HepG2 (cell line): ENCODE measurements around the gene STK11. TPM values are rescaled to one million over a fixed set of nuclear protein-coding genes. Genes with fewer than 3 reads are reported as not detected.
A peak's percentile ranks its signal among the peaks of the same experiment; 100 is the strongest.

Experiments used
- ARNTL ChIP-seq: sonication (generic); formaldehyde crosslinking; IDR thresholded peaks from 2 replicates; pipeline ENCODE4 v1.4.0; 2020; ENCODE audit warnings: mild to moderate bottlenecking, missing genetic modification reagents
- FOXA1 ChIP-seq, 2 experiments: fragments of 450-650 bp in 1 of 2; sonication (generic) in 1 of 2; formaldehyde crosslinking in 1 of 2; IDR thresholded peaks; 2 replicates each; pipeline versions ENCODE4 v1.4.0 to v1.6.1; 2016 to 2020; ENCODE audit warnings: missing genetic modification reagents in 1 of 2
- FOXO1 ChIP-seq: sonication (generic); formaldehyde crosslinking; IDR thresholded peaks from 2 replicates; pipeline ENCODE4 v1.4.0; 2020; ENCODE audit warnings: missing genetic modification reagents
- IKZF5 ChIP-seq: IDR thresholded peaks from 2 replicates; pipeline ENCODE4 v1.6.1; 2018; ENCODE audit warnings: missing genetic modification reagents, mild to moderate bottlenecking, missing compliant biosample characterization
- KDM3A ChIP-seq: IDR thresholded peaks from 2 replicates; pipeline ENCODE4 v1.6.1; 2018; ENCODE audit warnings: low read depth, missing compliant biosample characterization
- KLF16 ChIP-seq, 2 experiments: sonication (generic) in 1 of 2; formaldehyde crosslinking in 1 of 2; IDR thresholded peaks; 2 replicates each; pipeline versions ENCODE4 v1.6.1 to v1.8.0; 2016 to 2023; ENCODE audit warnings: missing genetic modification reagents in 2 of 2, missing compliant biosample characterization in 1 of 2
- MZF1 ChIP-seq: sonication (generic); formaldehyde crosslinking; IDR thresholded peaks from 2 replicates; pipeline ENCODE4 v1.8.1; 2023; ENCODE audit warnings: mild to moderate bottlenecking, missing genetic modification reagents, borderline replicate concordance
- NPAS2 ChIP-seq: sonication (generic); formaldehyde crosslinking; IDR thresholded peaks from 2 replicates; pipeline ENCODE4 v1.8.0; 2022; ENCODE audit warnings: mild to moderate bottlenecking, missing genetic modification reagents, borderline replicate concordance
- PATZ1 ChIP-seq: sonication (generic); formaldehyde crosslinking; IDR thresholded peaks from 2 replicates; pipeline ENCODE4 v1.4.0; 2020; ENCODE audit warnings: missing genetic modification reagents
- RBM39 ChIP-seq: fragments of 200-400 bp; formaldehyde crosslinking; IDR thresholded peaks from one replicate; pipeline ENCODE4 v1.6.1; 2018; ENCODE audit warnings: antibody characterized with exemption, mild to moderate bottlenecking, low read depth, low read length; ENCODE audit not compliant: poor library complexity, severe bottlenecking
- STAT5B ChIP-seq: sonication (generic); formaldehyde crosslinking; IDR thresholded peaks from 2 replicates; pipeline ENCODE4 v1.4.0; 2020; ENCODE audit warnings: missing genetic modification reagents
- TBX2 ChIP-seq: sonication (generic); formaldehyde crosslinking; IDR thresholded peaks from 2 replicates; pipeline ENCODE4 v1.5.0; 2020; ENCODE audit warnings: missing genetic modification reagents, mild to moderate bottlenecking, borderline replicate concordance
- TEAD3 ChIP-seq: optimal IDR thresholded peaks from 2 replicates; pipeline ENCODE3; 2016; ENCODE audit warnings: borderline replicate concordance
- YEATS2 ChIP-seq: sonication (generic); formaldehyde crosslinking; IDR thresholded peaks from 2 replicates; pipeline ENCODE4 v1.4.0; 2020; ENCODE audit warnings: missing genetic modification reagents, borderline replicate concordance
- ZBTB39 ChIP-seq: sonication (generic); formaldehyde crosslinking; IDR thresholded peaks from 2 replicates; pipeline ENCODE4 v1.5.0; 2020; ENCODE audit warnings: missing genetic modification reagents
- ZFP1 ChIP-seq: IDR thresholded peaks from 2 replicates; pipeline ENCODE4 v1.6.1; 2016
- ZFP91 ChIP-seq: sonication (generic); formaldehyde crosslinking; IDR thresholded peaks from 2 replicates; pipeline ENCODE4 v1.9.0; 2022; ENCODE audit warnings: missing genetic modification reagents, mild to moderate bottlenecking, borderline replicate concordance
- ZNF180 ChIP-seq: sonication (generic); formaldehyde crosslinking; IDR thresholded peaks from 2 replicates; pipeline ENCODE4 v1.4.0; 2020; ENCODE audit warnings: low read depth, missing genetic modification reagents, borderline replicate concordance
- ZNF224 ChIP-seq: sonication (generic); formaldehyde crosslinking; IDR thresholded peaks from 2 replicates; pipeline ENCODE4 v1.5.0; 2020; ENCODE audit warnings: mild to moderate bottlenecking, missing genetic modification reagents
- ZNF460 ChIP-seq: sonication (generic); formaldehyde crosslinking; IDR thresholded peaks from 2 replicates; pipeline ENCODE4 v1.5.1; 2020; ENCODE audit warnings: missing genetic modification reagents, mild to moderate bottlenecking, borderline replicate concordance
- ZNF672 ChIP-seq: sonication (generic); formaldehyde crosslinking; IDR thresholded peaks from 2 replicates; pipeline ENCODE4 v1.8.1; 2022; ENCODE audit warnings: missing genetic modification reagents
- ZNF724P ChIP-seq: sonication (generic); formaldehyde crosslinking; IDR thresholded peaks from 2 replicates; pipeline ENCODE4 v1.8.0; 2022; ENCODE audit warnings: missing genetic modification reagents, borderline replicate concordance
- ZNF75D ChIP-seq: sonication (generic); formaldehyde crosslinking; IDR thresholded peaks from 2 replicates; pipeline ENCODE4 v1.8.1; 2023; ENCODE audit warnings: missing genetic modification reagents, mild to moderate bottlenecking, borderline replicate concordance
- polyA plus RNA-seq, 8 experiments: library from polyadenylated mRNA; depleted of rRNA in 3 of 8; stranded (reverse) in 7 of 8; unstranded in 1 of 8; fragments of >200 nt; fragmentation: Illumina TruSeq in 4 of 8; extraction: Trizol in 4 of 8; gene quantifications; 2 replicates each; pipeline versions ENCODE4 v1.2.1 to v1.2.3, GENCODE V29; 2011 to 2016; ENCODE audit warnings: low read depth in 4 of 8, missing spikeins in 1 of 8, mixed read lengths in 1 of 8; ENCODE audit not compliant: insufficient read depth in 1 of 8
- total RNA-seq, 5 experiments: library from RNA; depleted of rRNA; stranded (reverse); fragments of >200 nt; fragmentation: Illumina TruSeq; extraction: Trizol; gene quantifications; 2 replicates each; pipeline ENCODE4 v1.2.3, GENCODE V29; 2016; ENCODE audit warnings: low read depth in 1 of 5

The STK11 gene
- total and polyA plus RNA-seq, 2 of the 13 experiments (the other 11 are each of a cell fraction or from before 2014, with no cell fraction given): 27.5 to 43.6 TPM

- TF ChIP-seq ZNF224 (CRISPR knock-in tag) (no peak), MZF1 (CRISPR knock-in tag) (no peak), FOXA1 (IDR thresholded peaks at IDR 0.05) (no peak), FOXA1 (CRISPR knock-in tag; IDR thresholded peaks at IDR 0.05) (0 out of 2 replicates have a peak, but pooled peaks have one; percentile 2), TEAD3 (CRISPR knock-in tag) (no peak), ZNF724P (CRISPR knock-in tag) (no peak), TBX2 (peak; percentile 64), ARNTL (CRISPR knock-in tag) (peak; percentile 68), YEATS2 (CRISPR knock-in tag) (peak; percentile 55; the same call in 1 of the 2 replicates), ZNF460 (CRISPR knock-in tag) (no peak; the same call in 1 of the 2 replicates), IKZF5 (0 out of 2 replicates have a peak, but pooled peaks have one; percentile 33), RBM39 (no peak), ZNF672 (CRISPR knock-in tag) (no peak), ZFP91 (CRISPR knock-in tag) (no peak), KDM3A (CRISPR knock-in tag) (peak; percentile 88; the same call in 1 of the 2 replicates), KLF16 (CRISPR knock-in tag; IDR thresholded peaks at IDR 0.05) (peak in 1 of 2 experiments; percentile 40; a peak in 1 of 4 replicates), FOXO1 (CRISPR knock-in tag) (0 out of 2 replicates have a peak, but pooled peaks have one; percentile 6), ZNF75D (CRISPR knock-in tag) (no peak), ZBTB39 (CRISPR knock-in tag) (0 out of 2 replicates have a peak, but pooled peaks have one; percentile 15), STAT5B (CRISPR knock-in tag) (no peak), ZFP1 (CRISPR knock-in tag) (no peak), NPAS2 (CRISPR knock-in tag) (no peak), ZNF180 (CRISPR knock-in tag) (no peak), PATZ1 (CRISPR knock-in tag) (peak; percentile 99)
Measured at GRCh38 chr19:1266129-1266915, 60.7 kb downstream of the STK11 start (continued).
